HAP-1 (cell line): ENCODE results near the gene DNAH2.

Experiments
- DNase-seq, 2 experiments: peaks; one replicate each; pipeline ENCODE4 v3.0.0-alpha.2; 2016 to 2020; ENCODE audit warnings: low spot score in 2 of 2
- H3K27me3 ChIP-seq: fragments of 250-450 bp; sonication (Bioruptor Pico); 2 replicates; pipeline ENCODE4 v1.5.1; 2020; ENCODE audit warnings: low read depth, mild to moderate bottlenecking, moderate library complexity
- H3K36me3 ChIP-seq: fragments of 250-450 bp; sonication (Bioruptor Pico); replicated peaks from 2 replicates; pipeline ENCODE4 v1.5.1; 2020; ENCODE audit warnings: mild to moderate bottlenecking
- H3K4me1 ChIP-seq: fragments of 250-450 bp; sonication (Bioruptor Pico); 2 replicates; pipeline ENCODE4 v1.5.1; 2020; ENCODE audit warnings: mild to moderate bottlenecking
- H3K4me3 ChIP-seq: fragments of 250-450 bp; sonication (Bioruptor Pico); 2 replicates; pipeline ENCODE4 v1.5.1; 2020; ENCODE audit warnings: mild to moderate bottlenecking, moderate library complexity
- H3K9me3 ChIP-seq: fragments of 250-450 bp; sonication (Bioruptor Pico); 2 replicates; pipeline ENCODE4 v1.5.1; 2020; ENCODE audit warnings: mild to moderate bottlenecking, moderate library complexity
- in situ Hi-C: fragments of 300-500 bp; cut with MboI; formaldehyde crosslinking; loops from 3 replicates; pipeline ENCODE4 v1.14.3; 2020; ENCODE audit warnings: low sequenced_read_pairs, inconsistent platforms, mixed read lengths

DNAH2 gene

DNA sequence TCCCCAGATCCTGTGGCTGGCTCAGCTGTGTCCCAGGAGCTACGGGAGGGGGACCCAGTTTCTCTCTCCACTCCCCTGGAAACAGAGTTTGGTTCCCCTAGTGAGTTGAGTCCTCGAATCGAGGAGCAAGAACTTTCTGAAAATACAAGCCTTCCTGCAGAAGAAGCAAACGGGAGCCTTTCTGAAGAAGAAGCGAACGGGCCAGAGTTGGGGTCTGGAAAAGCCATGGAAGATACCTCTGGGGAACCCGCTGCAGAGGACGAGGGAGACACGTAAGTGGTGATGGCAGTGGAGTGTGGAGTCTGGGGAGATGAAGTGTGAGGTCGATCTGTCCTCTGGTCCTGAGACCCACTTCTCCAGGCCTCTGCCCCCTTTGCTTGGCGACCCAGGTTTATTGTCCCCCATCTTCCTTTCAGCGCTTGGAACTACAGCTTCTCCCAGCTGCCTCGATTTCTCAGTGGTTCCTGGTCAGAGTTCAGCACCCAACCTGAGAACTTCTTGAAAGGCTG is 28.7 kb upstream of the DNAH2 start:
- no peaks in the 10 kb centered on the region for H3K9me3 ChIP-seq
- H3K27me3 ChIP-seq: no peaks in the 10 kb centered on the region
- H3K4me3 ChIP-seq: peak overlapping the region; percentile 84
- H3K36me3 ChIP-seq: peaks cover 17% of the 10 kb centered on the region
- in situ Hi-C loops: no loop called here
- no peak for DNase-seq
- peaks cover 22% of the 10 kb centered on the region for H3K4me1 ChIP-seq

DNA sequence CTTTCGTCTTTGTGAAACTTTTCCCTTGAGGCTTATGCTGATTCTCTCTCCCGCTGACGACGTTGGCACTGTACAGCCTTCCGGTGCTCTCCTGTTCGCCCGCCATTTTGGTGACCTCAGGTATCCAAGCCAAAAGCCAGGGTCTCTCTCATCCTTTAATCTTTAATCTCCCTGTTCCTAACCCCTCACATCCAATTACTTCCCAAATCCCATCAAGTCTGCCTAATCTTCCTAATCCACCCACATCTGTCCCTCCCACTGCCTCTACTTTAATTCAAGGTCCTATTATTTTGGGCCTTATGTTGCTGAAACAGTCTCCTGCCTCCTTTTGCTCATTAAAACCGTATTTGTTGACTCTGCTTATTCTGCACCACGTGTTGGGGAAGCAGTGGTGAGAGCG is 22.0 kb upstream of the DNAH2 start:
- DNase-seq: no peak
- peaks cover 15% of the 10 kb centered on the region for H3K36me3 ChIP-seq
- in situ Hi-C loops: no loop called here
- no peaks in the 10 kb centered on the region for H3K4me1 ChIP-seq
- no peaks in the 10 kb centered on the region for H3K27me3 ChIP-seq
- no peak overlapping the region for H3K4me3 ChIP-seq
- no peaks in the 10 kb centered on the region for H3K9me3 ChIP-seq

DNA sequence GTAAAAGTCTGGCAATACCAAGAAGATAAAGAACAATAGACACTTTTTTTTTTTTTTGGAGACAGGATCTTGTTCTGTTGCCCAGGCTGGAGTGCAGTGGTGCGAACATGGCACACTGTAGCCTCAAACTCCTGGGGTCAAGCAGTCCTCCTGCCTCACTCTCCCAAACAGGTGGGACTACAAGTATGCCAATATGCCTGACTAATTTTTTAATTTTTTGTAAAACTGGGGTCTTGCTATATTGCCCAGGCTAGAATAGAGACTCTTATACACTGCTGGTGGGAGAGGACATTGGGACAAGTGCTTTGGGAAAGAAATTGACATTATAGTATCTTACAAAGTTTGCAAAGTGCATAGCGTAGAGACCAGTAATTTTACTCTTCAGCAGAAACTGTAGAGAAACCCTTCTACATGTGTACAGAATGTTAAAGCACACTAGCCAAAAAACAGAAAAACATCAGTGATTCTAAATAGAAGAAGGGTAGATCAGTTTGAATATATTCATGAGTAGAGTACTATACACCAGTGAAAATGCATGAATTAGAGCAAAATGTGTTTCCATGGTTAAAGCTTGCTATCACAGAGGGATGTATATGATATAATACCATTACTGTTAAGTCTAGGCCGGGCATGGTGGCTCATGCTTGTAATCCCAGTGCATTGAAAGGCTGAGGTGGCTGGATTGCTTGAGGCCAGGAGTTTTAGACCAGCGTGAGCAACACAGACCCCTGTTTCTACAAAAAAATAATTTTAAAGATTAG is 19.5 kb upstream of the DNAH2 start:
- no peak for DNase-seq
- H3K4me3 ChIP-seq: no peak overlapping the region
- no peaks in the 10 kb centered on the region; the same call in 1 of the 2 replicates for H3K4me1 ChIP-seq
- no peaks in the 10 kb centered on the region for H3K27me3 ChIP-seq
- peaks cover 27% of the 10 kb centered on the region for H3K36me3 ChIP-seq
- no peaks in the 10 kb centered on the region for H3K9me3 ChIP-seq
- in situ Hi-C loops: no loop called here

DNA sequence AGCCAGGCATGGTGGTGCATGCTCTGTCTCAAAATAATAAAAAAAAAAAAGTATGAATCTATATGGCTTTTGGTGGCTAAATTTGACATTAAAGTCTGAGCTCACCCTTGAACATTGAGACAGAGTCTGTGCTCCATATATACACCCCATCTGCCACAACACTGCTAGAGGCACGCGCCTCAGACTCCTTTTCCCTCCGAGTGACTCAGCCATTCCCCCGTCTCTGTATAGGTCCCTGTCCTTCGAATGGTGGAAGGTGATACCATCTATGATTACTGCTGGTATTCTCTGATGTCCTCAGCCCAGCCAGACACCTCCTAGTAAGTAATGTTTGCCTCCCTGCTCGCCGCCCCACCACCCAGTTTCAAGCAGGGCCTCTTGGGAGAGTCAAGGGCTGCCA is 17.0 kb upstream of the DNAH2 start:
- in situ Hi-C loops: no loop called here

DNA sequence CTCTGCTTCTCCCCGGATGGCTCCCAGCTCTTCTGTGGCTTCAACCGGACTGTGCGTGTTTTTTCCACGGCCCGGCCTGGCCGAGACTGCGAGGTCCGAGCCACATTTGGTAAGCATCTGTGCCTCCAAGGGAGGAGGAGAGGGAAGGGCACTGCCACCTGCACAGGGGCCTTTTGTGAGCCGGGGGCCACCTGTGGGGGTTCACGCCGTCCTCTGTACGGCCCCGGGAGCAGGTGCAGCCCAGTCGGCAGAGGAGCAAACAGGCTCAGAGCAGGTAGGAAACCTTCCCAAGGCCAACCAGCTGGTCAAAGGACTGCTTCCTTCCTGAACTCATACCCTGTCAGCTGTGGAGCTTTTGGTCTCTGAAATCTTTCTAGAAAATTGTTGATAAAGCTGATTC is 15.9 kb upstream of the DNAH2 start:
- Histone ChIP-seq H3K4me1 (peaks cover 12% of the 10 kb centered on the region), H3K9me3 (no peaks in the 10 kb centered on the region), H3K4me3 (no peak overlapping the region), H3K36me3 (peaks cover 18% of the 10 kb centered on the region), H3K27me3 (no peaks in the 10 kb centered on the region)
- in situ Hi-C loops: no loop called here
- DNase-seq: no peak

More for the DNA sequence above, 17.0 kb upstream of the DNAH2 start:
- Histone ChIP-seq H3K4me3 (no peak overlapping the region), H3K9me3 (no peaks in the 10 kb centered on the region), H3K36me3 (peaks cover 22% of the 10 kb centered on the region), H3K27me3 (no peaks in the 10 kb centered on the region), H3K4me1 (peaks cover 12% of the 10 kb centered on the region)
- no peak for DNase-seq

DNA sequence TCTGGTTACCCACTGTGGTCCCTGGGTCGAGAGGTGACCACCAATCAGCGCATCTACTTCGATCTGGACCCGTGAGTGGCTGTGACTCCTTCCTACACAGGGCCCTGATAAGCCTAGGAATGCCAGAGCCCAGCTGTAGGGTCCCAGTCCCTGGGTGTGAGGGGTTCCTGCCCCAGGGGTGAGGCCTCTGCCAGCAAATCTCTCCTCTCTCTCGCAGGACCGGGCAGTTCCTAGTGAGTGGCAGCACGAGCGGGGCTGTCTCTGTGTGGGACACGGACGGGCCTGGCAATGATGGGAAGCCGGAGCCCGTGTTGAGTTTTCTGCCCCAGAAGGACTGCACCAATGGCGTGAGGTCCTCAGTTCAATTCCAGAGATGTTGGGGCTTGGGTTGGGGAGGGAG is 14.8 kb upstream of the DNAH2 start:
- peaks cover 12% of the 10 kb centered on the region for H3K4me1 ChIP-seq
- H3K4me3 ChIP-seq: no peak overlapping the region
- H3K36me3 ChIP-seq: peaks cover 18% of the 10 kb centered on the region
- no peaks in the 10 kb centered on the region for H3K27me3 ChIP-seq
- DNase-seq: no peak
- in situ Hi-C loops: no loop called here
- H3K9me3 ChIP-seq: no peaks in the 10 kb centered on the region

DNA sequence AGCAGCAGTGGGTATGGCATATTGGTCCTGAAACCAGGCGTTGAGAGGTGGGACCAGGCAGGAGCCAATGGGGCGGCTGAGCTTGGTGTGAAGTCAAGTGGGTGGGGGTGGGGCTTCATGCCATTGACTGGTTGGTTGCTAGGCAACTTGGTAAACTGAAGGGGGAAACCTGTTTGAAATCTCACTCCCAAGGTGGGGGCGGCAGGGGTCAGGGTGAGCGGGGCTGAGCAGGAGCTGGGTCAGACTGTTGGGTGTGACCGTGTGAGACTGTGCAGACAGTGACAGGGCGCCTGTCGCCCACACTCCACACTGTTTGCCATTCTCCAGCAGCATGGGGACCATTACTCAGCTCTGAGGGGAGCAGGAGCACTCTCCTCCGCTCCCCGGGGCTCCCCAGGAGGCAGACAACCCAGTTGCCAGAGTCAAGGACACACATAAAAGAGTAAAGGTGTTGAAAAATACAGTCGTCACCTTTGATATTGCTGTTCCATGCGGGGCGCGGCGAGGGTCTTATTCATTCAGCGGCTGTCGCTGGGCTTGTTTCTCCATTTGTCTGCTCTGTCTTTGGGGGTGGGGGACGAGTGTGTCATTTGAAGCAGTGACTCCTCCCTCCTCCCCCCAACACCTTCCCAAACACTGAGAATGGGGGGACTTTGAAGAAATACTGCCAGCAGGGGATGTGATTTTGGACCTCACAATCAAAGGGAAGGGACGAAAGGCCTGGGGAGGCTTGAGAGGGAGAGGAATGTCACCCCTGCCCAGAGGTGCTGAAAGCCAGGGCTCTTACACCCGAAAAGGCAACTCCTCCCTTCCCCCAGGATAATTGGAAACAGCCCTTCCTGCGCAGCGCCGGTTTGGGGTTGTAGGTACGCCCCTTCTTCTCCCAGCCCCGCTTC is 13.7 kb upstream of the DNAH2 start:
- peak; percentile 70 to 84 for DNase-seq
- Histone ChIP-seq H3K27me3 (no peaks in the 10 kb centered on the region), H3K4me3 (no peak overlapping the region), H3K36me3 (peaks cover 13% of the 10 kb centered on the region), H3K9me3 (no peaks in the 10 kb centered on the region), H3K4me1 (peaks cover 12% of the 10 kb centered on the region)
- in situ Hi-C loops: no loop called here

DNA sequence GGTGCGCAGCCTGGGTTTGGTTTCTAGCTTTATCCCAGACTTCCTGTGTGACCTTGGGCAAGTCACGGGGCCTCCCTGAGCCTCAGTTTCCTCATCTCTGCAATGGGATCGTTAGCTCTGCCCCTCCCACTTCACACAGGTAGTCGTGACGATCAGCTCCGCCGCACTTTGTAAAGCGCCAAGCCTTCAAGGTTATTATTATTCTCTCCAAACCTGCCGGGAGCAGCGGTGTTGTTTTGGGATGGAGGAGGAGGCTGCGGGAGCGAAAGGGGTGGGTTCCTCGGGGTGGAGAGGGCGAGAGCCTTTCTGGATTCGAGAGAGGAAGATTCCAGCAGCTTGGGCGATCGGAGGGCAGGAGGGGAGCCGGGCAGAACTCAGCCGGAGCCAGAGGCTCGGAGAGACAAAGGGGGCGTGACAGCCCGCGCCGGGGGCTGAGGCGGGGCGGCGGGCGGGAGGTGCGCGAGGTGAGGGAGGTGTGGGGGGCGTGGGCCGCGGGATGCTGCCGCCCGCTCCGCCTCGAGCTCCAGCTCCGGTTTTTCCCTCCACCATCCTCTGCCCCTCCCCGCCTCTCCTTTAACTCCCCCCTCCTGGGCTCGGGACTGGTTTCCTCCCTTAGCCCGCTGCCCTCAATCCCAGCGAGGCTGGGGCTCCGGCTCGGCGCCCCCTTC is 12.8 kb upstream of the DNAH2 start, which contains the start of gene EFNB3:
Gene EFNB3 (plus strand): TSS at position 602 of the 668 bp plus-strand sequence. CDS start 397 bp downstream, outside the sequence.
- Histone ChIP-seq H3K36me3 (peaks cover 13% of the 10 kb centered on the region), H3K4me1 (peaks cover 12% of the 10 kb centered on the region), H3K27me3 (no peaks in the 10 kb centered on the region), H3K4me3 (peak within 1 kb of the TSS; percentile 51), H3K9me3 (no peaks in the 10 kb centered on the region)
- DNase-seq: peak; percentile 81 to 89
- in situ Hi-C loops: no loop called here

DNA sequence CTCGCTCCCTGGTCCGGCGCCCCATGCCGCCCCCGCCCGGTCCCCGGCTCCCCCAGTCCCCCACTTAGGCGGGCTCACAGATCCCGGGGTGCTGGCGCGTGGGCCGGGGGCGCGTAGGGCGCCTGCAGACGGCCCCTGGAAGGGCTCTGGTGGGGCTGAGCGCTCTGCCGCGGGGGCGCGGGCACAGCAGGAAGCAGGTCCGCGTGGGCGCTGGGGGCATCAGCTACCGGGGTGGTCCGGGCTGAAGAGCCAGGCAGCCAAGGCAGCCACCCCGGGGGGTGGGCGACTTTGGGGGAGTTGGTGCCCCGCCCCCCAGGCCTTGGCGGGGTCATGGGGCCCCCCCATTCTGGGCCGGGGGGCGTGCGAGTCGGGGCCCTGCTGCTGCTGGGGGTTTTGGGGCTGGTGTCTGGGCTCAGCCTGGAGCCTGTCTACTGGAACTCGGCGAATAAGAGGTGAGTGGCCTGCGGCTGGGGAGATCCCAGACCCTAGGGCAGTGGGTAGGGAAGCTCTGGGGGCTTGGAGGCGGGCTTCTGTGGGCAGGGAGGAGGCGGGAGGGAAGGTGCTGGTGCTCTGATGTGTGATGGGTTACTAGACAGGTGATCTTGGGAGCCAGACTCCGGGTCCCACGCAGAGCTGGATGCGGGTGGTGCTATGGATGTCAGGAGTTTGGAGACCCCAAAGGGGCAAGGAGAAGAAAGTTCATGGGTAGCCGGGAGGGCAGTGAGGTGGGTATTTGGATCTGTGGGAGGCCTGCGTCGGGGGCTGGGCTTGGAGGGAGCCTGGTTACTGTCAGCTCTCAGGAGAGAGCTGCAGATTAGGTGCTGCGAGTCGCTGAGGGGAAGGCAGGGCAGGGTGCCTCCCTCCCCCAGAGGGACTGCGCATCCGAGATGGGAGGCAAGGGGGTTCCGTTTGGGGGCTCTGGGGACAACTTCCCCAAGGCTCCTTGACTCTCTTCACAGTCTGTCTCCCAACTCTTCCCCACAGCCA is 12.0 kb upstream of the DNAH2 start:
- Histone ChIP-seq H3K36me3 (peaks cover 13% of the 10 kb centered on the region), H3K4me3 (peak overlapping the region; percentile 51), H3K4me1 (peaks cover 12% of the 10 kb centered on the region), H3K9me3 (no peaks in the 10 kb centered on the region), H3K27me3 (no peaks in the 10 kb centered on the region)
- DNase-seq: peak in 1 of 2 experiments; percentile 46
- in situ Hi-C loops: no loop called here

DNA sequence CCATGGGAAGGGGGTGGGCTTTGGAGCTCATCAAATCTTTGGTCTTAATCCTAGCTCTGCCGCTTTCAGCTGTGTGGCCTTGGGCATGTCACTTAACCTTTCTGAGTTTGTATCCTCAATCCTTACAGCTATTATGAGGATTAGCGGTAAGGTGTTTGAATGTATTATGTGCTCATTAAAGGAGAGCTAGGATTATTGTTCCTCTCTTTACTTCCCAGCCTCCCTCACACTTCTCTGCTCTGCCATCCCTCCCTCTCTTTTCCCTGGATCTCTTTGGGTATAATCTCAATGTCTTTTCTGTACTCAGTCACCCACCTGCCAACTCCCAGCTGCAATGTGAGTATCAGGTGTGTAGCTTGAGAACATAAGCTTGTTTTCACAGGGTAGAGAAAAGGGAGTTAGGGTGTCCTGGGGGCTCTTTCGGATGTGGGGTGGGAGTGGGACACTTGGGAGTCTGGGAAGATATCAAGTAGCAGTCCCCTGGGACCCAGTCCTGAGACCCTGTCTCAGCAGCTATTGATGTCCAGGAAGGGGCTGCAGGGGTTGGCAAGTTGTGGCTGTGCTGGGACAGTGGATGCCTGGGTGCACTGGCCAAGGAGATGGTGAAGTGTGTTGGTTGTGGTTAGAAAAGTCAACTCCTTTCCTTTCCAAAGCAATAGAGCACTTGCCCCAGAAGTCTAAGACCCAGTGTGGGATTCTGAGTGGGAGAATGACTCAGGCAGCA is 10.8 kb upstream of the DNAH2 start:
- in situ Hi-C loops: no loop called here
- H3K36me3 ChIP-seq: peaks cover 8% of the 10 kb centered on the region; the same call in 1 of the 2 replicates
- no peaks in the 10 kb centered on the region for H3K27me3 ChIP-seq
- H3K4me3 ChIP-seq: no peak overlapping the region
- no peak for DNase-seq
- peaks cover 12% of the 10 kb centered on the region for H3K4me1 ChIP-seq
- no peaks in the 10 kb centered on the region for H3K9me3 ChIP-seq

DNA sequence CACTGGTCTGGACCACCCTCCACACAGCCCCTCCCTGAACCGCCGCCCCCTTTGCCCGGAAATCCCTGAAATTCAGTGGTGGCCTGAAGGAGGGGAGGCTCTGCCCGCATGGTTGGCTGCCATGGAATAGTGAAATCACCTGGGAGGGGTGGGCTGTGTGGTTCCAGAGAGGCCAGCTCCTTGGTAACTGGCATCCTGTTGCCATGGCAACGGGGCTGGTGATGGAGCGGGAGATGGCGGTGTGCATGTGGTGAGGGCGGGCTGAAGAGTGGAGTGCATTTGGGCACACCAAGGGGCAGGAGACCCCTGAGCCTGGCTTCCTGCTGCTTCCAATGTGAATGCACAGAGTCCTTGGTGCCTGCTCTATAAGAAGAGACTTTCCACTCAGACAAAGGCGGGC is 10.1 kb upstream of the DNAH2 start:
- H3K4me1 ChIP-seq: peaks cover 12% of the 10 kb centered on the region
- in situ Hi-C loops: no loop called here
- no peak overlapping the region for H3K4me3 ChIP-seq
- peaks cover 2% of the 10 kb centered on the region for H3K27me3 ChIP-seq
- peak in 1 of 2 experiments; percentile 26 for DNase-seq
- no peaks in the 10 kb centered on the region for H3K9me3 ChIP-seq
- H3K36me3 ChIP-seq: peaks cover 7% of the 10 kb centered on the region; the same call in 1 of the 2 replicates
